T-helper 17 cell (primary cell): ENCODE data around the gene PCDHGA8. TPM values are rescaled to one million over a fixed set of nuclear protein-coding genes. Genes with fewer than 3 reads are reported as not detected.
"Not testable (repeated sequence)": the region's sequence is repeated elsewhere in the genome, so short reads cannot be mapped to it uniquely, and the experiment has no call there.

Source experiments
- ATAC-seq: fragments of 150-1000 bp; cut with Tn5 transposase; 2 replicates; pipeline ENCODE4 v1.10.0; 2021; ENCODE audit warnings: mild to moderate bottlenecking, moderate library complexity
- DNase-seq, 3 donors: peaks; one replicate each; pipeline versions ENCODE4 v3.0.0 to v3.0.0-alpha.2; 2020 to 2021
- H3K9me3 ChIP-seq: one replicate; pipeline ENCODE4 v1.7.0; 2013; ENCODE audit warnings: low read length, mild to moderate bottlenecking; ENCODE audit not compliant: control insufficient read depth, poor library complexity, severe bottlenecking
- H3K27ac Mint-ChIP-seq: one replicate; pipeline ENCODE4 v1.8.0; 2022; ENCODE audit warnings: mild to moderate bottlenecking, moderate library complexity, mixed read lengths
- H3K27me3 Mint-ChIP-seq: one replicate; pipeline ENCODE4 v1.8.0; 2022; ENCODE audit warnings: mixed read lengths
- H3K36me3 Mint-ChIP-seq: one replicate; pipeline ENCODE4 v1.8.0; 2022; ENCODE audit warnings: low read depth, mixed read lengths
- H3K4me1 Mint-ChIP-seq: one replicate; pipeline ENCODE4 v1.8.0; 2022; ENCODE audit warnings: mild to moderate bottlenecking, mixed read lengths
- H3K4me3 Mint-ChIP-seq: one replicate; pipeline ENCODE4 v1.8.0; 2022; ENCODE audit warnings: mild to moderate bottlenecking, moderate library complexity, mixed read lengths
- total RNA-seq, 4 donors: library from RNA in 2 of 4; stranded (reverse) in 2 of 4; gene quantifications; one replicate each; pipeline ENCODE4 v1.2.3 and lab custom pipeline; 2022 to 2026

PCDHGA8 gene
- total RNA-seq, 2 donors from 2014 or later = 0.05 TPM; not detected in 1

DNA sequence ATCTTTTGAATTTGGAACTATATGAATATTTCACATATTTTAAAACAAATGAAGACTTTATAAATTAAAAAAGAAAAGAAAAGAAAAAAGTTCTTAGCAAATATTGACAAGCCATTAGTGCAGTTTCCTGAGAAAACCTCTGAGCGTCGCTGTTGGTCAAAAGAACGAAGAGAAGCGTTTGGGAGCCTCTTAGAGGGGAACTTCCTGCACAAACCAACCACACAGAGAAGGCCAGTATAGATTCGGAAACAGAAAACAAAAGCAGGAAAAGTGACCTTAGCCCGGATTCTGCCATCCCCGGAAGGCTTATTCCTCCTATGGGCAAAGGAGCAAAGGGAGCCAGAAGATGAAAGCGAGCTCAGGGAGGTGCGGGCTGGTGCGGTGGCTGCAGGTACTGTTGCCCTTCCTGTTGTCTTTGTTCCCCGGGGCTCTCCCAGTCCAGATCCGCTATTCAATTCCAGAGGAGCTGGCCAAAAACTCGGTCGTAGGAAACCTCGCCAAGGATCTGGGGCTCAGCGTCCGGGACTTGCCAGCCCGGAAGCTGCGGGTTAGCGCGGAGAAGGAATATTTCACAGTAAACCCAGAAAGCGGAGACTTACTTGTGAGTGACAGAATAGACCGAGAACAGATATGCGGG, 32.5 kb upstream of the PCDHGA8 start, which contains the start of gene PCDHGB2:
Gene PCDHGB2 (plus strand): TSS at position 205 of the 637 bp plus-strand sequence. CDS start 142 bp downstream, at position 347.
- no peak for DNase-seq
- peaks cover 8% of the 10 kb centered on the region for H3K9me3 ChIP-seq
- Mint-ChIP-seq H3K4me3 (peak within 1 kb of the TSS; percentile 52), H3K36me3 (peaks cover 8% of the 10 kb centered on the region), H3K27ac (no peak within 1 kb of the TSS), H3K27me3 (peaks cover 49% of the 10 kb centered on the region), H3K4me1 (no peaks in the 10 kb centered on the region)
- peak; percentile 40 for ATAC-seq

DNA sequence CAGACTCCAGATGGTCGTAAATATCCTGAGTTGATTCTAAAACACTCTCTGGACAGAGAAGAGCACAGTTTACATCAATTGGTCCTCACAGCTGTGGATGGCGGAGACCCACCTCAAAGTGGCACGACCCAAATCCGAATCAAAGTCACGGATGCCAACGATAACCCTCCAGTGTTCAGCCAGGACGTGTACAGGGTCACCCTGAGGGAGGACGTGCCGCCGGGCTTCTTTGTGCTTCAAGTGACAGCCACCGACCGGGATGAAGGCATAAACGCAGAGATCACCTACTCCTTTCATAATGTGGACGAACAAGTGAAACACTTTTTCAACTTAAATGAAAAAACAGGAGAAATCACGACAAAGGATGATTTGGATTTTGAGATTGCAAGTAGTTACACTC, 31.7 kb upstream of the PCDHGA8 start:
- DNase-seq (no peak), ATAC-seq (no peak)
- Mint-ChIP-seq H3K4me1 (no peaks in the 10 kb centered on the region), H3K27ac (no peak overlapping the region), H3K4me3 (no peak overlapping the region), H3K36me3 (peaks cover 8% of the 10 kb centered on the region), H3K27me3 (peaks cover 49% of the 10 kb centered on the region)
- peaks cover 14% of the 10 kb centered on the region for H3K9me3 ChIP-seq

DNA sequence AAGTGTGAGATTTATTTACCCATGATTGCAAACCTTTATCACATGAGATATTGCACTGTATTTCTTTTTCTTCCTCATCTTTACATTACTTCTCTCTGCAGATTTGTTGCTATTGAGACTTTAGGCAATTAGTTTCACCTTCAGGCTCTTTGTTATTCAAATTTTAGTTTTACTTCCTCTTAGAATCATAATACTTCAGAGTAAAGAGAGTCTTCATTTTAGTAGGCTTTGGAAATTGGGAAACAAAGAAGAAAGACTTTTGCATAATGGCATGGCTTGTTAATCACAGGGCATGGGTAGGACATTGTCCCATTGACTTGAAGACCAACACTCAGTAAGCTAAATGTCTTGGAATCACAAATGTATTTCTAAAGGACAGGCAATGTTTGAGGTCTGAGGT, 29.7 kb upstream of the PCDHGA8 start:
- Mint-ChIP-seq H3K4me3 (no peak overlapping the region), H3K4me1 (no peaks in the 10 kb centered on the region), H3K27ac (no peak overlapping the region), H3K27me3 (peaks cover 57% of the 10 kb centered on the region), H3K36me3 (peaks cover 11% of the 10 kb centered on the region)
- ATAC-seq = no peak
- no peak for DNase-seq
- peaks cover 19% of the 10 kb centered on the region for H3K9me3 ChIP-seq

DNA sequence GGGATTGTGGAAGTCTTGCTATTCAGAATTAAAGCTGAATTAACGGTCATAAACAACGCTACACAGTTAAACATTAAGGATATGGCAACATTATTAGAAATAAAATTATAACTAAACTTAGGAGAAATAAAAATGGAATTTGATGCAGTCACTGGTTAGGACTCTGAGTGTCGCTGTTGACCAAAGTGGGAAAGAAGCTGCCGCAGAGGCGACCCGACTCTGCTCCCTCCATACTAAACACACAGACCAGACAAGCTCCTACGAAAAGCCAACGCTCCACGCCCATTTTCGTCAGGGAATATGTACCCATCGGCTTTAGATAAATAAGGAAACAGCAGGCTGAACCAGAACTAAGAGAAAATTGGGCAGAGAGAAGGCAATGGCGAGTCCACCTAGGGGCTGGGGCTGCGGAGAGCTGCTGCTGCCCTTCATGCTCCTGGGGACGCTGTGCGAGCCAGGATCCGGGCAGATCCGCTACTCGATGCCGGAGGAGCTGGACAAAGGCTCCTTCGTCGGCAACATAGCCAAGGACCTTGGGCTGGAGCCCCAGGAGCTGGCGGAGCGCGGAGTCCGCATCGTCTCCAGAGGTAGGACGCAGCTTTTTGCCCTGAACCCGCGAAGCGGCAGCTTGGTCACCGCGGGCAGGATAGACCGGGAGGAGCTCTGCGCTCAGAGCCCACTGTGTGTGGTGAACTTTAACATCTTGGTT, 28.3 kb upstream of the PCDHGA8 start, which contains the start of gene PCDHGA5:
Gene PCDHGA5 (plus strand): TSS at position 211 of the 709 bp plus-strand sequence. CDS start 169 bp downstream, at position 380.
- H3K9me3 ChIP-seq = peaks cover 19% of the 10 kb centered on the region
- Mint-ChIP-seq H3K27me3 (peaks cover 51% of the 10 kb centered on the region), H3K4me3 (no peak within 1 kb of the TSS), H3K36me3 (peaks cover 10% of the 10 kb centered on the region), H3K4me1 (no peaks in the 10 kb centered on the region), H3K27ac (peak within 1 kb of the TSS; percentile 8)
- no peak for DNase-seq
- ATAC-seq = no peak

DNA sequence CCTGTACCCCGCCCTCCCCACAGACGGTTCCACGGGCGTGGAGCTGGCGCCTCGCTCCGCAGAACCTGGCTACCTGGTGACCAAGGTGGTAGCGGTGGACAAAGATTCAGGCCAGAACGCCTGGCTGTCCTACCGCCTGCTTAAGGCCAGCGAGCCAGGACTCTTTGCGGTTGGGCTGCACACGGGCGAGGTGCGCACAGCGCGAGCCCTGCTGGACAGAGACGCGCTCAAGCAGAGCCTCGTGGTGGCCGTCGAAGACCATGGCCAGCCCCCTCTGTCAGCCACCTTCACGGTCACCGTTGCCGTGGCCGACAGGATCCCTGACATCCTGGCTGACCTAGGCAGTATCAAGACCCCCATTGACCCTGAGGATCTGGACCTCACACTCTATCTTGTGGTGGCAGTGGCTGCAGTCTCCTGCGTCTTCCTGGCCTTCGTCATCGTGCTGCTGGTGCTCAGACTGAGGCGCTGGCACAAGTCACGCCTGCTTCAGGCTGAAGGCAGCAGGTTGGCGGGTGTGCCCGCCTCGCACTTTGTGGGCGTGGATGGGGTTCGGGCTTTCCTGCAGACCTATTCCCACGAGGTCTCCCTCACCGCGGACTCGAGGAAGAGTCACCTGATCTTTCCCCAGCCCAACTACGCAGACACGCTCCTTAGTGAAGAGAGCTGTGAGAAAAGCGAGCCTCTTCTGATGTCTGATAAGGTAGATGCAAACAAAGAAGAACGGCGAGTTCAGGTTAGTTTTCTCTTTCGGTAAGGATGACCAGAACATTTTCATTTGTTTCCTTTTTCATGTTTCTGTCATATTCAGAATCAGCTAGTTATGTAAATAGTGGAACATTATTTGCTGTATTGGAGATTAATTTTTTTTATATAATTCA, 26.2 kb upstream of the PCDHGA8 start:
- H3K4me3 Mint-ChIP-seq = no peak overlapping the region
- no peak overlapping the region for H3K27ac Mint-ChIP-seq
- H3K36me3 Mint-ChIP-seq = peaks cover 10% of the 10 kb centered on the region
- ATAC-seq = no peak
- no peak for DNase-seq
- no peaks in the 10 kb centered on the region for H3K4me1 Mint-ChIP-seq
- H3K27me3 Mint-ChIP-seq = peaks cover 55% of the 10 kb centered on the region
- peaks cover 19% of the 10 kb centered on the region for H3K9me3 ChIP-seq

DNA sequence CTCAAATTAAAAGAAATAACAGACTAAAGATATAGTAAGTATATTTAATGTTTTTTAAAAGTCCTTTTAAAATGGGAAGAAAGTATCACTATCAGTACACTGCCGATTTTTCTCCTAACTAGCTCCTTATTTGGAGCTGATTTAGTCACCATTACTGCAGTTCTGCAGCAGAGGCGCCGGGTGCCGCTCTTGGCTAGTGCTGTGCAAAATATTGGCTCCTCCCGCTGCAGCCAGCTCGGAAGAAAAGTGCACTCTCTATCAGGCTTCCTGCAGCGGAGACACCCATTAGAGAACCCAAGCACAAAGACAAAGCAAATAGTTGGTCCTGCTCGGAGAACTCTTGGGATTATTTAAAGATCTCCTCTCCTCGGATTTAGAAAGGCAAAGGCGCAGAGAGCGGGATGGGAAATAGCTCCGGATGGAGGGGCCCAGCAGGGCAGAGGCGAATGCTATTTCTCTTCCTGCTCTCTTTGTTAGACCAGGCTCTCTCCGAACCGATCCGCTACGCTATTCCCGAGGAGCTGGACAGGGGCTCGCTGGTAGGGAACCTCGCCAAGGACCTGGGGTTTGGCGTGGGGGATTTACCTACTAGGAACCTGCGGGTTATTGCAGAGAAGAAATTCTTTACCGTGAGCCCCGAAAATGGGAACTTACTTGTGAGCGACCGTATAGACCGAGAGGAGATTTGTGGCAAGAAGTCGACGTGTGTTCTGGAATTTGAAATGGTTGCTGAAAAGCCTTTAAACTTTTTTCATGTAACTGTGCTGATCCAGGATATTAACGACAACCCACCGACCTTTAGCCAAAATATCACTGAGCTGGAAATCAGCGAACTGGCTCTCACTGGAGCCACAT, 22.2 kb upstream of the PCDHGA8 start, which contains the start of gene PCDHGB3:
Gene PCDHGB3 (plus strand): TSS at position 249 of the 855 bp plus-strand sequence. CDS start 153 bp downstream, at position 402.
- no peaks in the 10 kb centered on the region for H3K4me1 Mint-ChIP-seq
- DNase-seq (no peak), ATAC-seq (peak; percentile 83)
- peaks cover 5% of the 10 kb centered on the region for H3K36me3 Mint-ChIP-seq
- H3K9me3 ChIP-seq = peaks cover 12% of the 10 kb centered on the region
- peaks cover 41% of the 10 kb centered on the region for H3K27me3 Mint-ChIP-seq
- H3K4me3 Mint-ChIP-seq = peak within 1 kb of the TSS; percentile 82
- H3K27ac Mint-ChIP-seq = no peak within 1 kb of the TSS

DNA sequence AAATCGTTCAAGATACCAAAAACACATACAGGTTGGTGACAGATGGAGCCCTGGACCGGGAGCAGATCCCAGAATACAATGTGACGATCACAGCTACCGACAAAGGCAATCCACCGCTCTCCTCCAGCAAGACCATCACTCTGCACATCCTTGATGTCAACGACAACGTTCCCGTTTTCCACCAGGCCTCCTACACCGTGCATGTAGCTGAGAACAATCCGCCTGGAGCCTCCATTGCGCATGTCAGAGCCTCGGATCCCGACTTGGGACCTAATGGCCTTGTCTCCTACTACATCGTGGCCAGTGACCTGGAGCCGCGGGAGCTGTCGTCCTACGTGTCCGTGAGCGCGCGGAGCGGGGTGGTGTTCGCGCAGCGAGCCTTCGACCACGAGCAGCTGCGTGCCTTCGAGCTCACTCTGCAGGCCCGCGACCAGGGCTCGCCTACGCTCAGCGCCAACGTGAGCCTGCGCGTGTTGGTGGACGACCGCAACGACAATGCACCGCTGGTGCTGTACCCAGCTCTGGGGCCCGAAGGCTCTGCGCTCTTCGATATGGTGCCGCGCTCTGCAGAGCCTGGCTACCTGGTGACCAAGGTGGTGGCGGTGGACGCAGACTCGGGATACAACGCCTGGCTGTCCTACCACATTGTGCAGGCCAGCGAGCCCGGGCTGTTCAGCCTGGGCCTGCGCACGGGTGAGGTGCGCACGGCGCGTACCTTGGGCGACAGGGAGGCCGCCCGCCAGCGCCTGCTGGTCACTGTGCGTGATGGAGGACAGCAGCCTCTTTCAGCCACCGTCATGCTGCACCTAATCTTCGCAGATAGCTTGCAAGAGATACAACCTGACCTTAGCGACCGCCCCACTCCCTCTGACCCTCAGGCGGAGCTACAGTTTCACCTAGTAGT, 20.6 kb upstream of the PCDHGA8 start:
- H3K9me3 ChIP-seq = peaks cover 5% of the 10 kb centered on the region
- Mint-ChIP-seq H3K27ac (peak overlapping the region; percentile 53), H3K36me3 (peaks cover 2% of the 10 kb centered on the region)

DNA sequence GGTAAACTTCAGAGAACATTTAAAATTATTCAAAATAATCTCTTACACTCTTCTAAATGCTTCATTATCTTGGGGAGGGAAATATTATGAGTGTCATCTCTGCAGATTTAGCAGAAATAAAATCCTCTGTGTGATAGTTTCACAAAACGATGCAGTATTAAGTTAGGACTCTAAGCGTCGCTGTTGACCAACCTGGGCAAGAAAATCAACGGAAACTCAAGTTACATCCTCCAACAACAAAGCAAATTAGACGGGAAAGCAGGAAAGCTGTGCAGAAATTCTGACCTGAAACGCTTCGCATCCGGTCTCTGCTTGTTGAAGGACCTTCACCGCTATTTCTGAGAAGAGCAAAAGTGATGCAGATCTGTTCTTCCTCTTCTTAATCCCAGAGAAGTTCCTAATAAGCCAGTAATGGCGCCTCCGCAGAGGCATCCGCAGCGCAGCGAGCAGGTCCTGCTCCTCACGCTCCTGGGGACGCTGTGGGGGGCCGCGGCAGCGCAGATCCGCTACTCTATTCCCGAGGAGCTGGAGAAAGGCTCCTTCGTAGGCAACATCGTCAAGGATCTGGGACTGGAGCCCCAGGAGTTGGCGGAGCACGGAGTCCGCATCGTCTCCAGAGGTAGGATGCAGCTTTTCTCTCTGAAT, 18.6 kb upstream of the PCDHGA8 start, which contains the start of gene PCDHGA6:
Gene PCDHGA6 (plus strand): TSS at position 219 of the 645 bp plus-strand sequence. CDS start 193 bp downstream, at position 412.
- H3K4me3 Mint-ChIP-seq = peak within 1 kb of the TSS; percentile 33
- peak within 1 kb of the TSS; percentile 53 for H3K27ac Mint-ChIP-seq
- DNase-seq = no peak

More for the DNA sequence above, 20.6 kb upstream of the PCDHGA8 start:
- DNase-seq (no peak), ATAC-seq (no peak)
- H3K4me3 Mint-ChIP-seq = no peak overlapping the region
- no peaks in the 10 kb centered on the region for H3K4me1 Mint-ChIP-seq
- H3K27me3 Mint-ChIP-seq = peaks cover 27% of the 10 kb centered on the region

DNA sequence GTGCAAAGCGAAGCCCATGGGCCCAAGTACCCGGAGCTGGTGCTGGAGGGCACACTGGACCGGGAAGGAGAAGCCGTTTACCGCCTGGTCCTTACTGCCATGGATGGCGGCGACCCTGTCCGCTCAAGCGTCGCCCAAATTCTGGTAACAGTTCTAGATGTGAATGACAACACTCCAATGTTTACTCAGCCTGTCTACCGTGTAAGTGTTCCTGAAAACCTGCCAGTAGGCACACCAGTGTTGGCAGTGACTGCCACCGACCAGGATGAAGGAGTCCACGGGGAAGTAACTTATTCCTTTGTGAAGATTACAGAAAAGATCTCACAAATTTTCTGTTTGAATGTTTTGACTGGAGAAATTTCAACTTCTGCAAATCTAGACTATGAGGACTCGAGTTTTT, 17.8 kb upstream of the PCDHGA8 start:
- Mint-ChIP-seq H3K27ac (no peak overlapping the region), H3K36me3 (peaks cover 2% of the 10 kb centered on the region), H3K4me1 (no peaks in the 10 kb centered on the region), H3K4me3 (no peak overlapping the region), H3K27me3 (peaks cover 27% of the 10 kb centered on the region)
- no peak for ATAC-seq
- H3K9me3 ChIP-seq = peaks cover 5% of the 10 kb centered on the region
- DNase-seq = no peak

More for the DNA sequence above, 18.6 kb upstream of the PCDHGA8 start, which contains the start of gene PCDHGA6:
- Mint-ChIP-seq H3K27me3 (peaks cover 27% of the 10 kb centered on the region), H3K36me3 (peaks cover 2% of the 10 kb centered on the region), H3K4me1 (no peaks in the 10 kb centered on the region)
- H3K9me3 ChIP-seq = peaks cover 5% of the 10 kb centered on the region
- ATAC-seq = no peak

DNA sequence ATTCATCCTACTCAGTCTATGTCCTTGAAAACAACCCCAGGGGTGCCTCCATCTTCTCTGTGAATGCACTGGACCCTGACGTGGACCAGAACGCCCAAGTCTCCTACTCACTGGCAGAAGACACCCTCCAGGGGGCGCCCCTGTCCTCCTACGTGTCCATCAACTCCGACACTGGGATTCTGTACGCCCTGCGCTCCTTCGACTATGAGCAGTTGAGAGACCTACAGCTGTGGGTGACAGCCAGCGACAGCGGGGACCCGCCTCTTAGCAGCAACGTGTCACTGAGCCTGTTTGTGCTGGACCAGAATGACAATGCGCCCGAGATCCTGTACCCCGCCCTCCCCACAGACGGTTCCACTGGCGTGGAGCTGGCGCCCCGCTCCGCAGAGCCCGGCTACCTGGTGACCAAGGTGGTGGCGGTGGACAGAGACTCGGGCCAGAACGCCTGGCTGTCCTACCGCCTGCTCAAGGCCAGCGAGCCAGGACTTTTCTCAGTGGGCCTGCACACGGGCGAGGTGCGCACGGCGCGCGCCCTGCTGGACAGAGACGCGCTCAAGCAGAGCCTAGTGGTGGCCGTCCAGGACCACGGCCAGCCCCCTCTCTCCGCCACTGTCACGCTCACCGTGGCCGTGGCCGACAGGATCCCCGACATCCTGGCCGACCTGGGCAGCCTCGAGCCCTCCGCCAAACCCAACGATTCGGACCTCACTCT, 16.8 kb upstream of the PCDHGA8 start:
- not testable (repeated sequence) for H3K4me1 Mint-ChIP-seq, H3K9me3 ChIP-seq
- peaks cover 27% of the 10 kb centered on the region for H3K27me3 Mint-ChIP-seq

More for the DNA sequence above, 16.8 kb upstream of the PCDHGA8 start:
- not testable (repeated sequence) for DNase-seq, H3K4me3 Mint-ChIP-seq, H3K36me3 Mint-ChIP-seq, ATAC-seq, H3K27ac Mint-ChIP-seq
